HepG2 (cell line): ENCODE measurements around the gene BMPER. TPM values are rescaled to one million over a fixed set of nuclear protein-coding genes. Genes with fewer than 3 reads are reported as not detected.

ENCODE experiments used
- ATF7 ChIP-seq, 2 experiments: fragments of 450-650 bp in 1 of 2; sonication (generic) in 1 of 2; formaldehyde crosslinking in 1 of 2; IDR thresholded peaks; 2 replicates each; pipeline versions ENCODE4 v1.4.0 to v1.6.1; 2016 to 2020; ENCODE audit warnings: antibody characterized with exemption in 1 of 2, mild to moderate bottlenecking in 1 of 2, missing genetic modification reagents in 1 of 2
- CBX2 ChIP-seq, 2 experiments: fragments of 200-600 bp in 1 of 2; sonication (generic); formaldehyde crosslinking in 1 of 2; IDR thresholded peaks; 2 replicates each; pipeline versions ENCODE4 v1.7.0 to v1.8.1; 2018 to 2022; ENCODE audit warnings: low read depth in 2 of 2, low read length in 1 of 2, mild to moderate bottlenecking in 1 of 2, missing genetic modification reagents in 1 of 2
- ELF1 ChIP-seq: sonication (generic); formaldehyde crosslinking; IDR thresholded peaks from 2 replicates; pipeline ENCODE4 v1.4.0; 2020; ENCODE audit warnings: missing genetic modification reagents
- EP300 ChIP-seq, 3 experiments: sonication (generic) in 1 of 3; formaldehyde crosslinking in 1 of 3; IDR thresholded peaks; 2 replicates each; pipeline versions ENCODE4 v1.5.1 to v1.6.1; 2011 to 2020; ENCODE audit warnings: low read depth in 2 of 3, low read length in 2 of 3, borderline replicate concordance in 1 of 3, improper control_type of control experiment in 1 of 3, mild to moderate bottlenecking in 1 of 3, missing genetic modification reagents in 1 of 3, moderate library complexity in 1 of 3
- HMGA1 ChIP-seq: sonication (generic); formaldehyde crosslinking; conservative IDR thresholded peaks from 2 replicates; pipeline ENCODE4 v1.4.0; 2020; ENCODE audit warnings: missing genetic modification reagents
- IRF2 ChIP-seq: IDR thresholded peaks from 2 replicates; pipeline ENCODE4 v1.6.1; 2018; ENCODE audit warnings: missing genetic modification reagents, missing compliant biosample characterization
- MEIS1 ChIP-seq: sonication (generic); formaldehyde crosslinking; IDR thresholded peaks from 2 replicates; pipeline ENCODE4 v1.9.0; 2021; ENCODE audit warnings: mild to moderate bottlenecking, missing genetic modification reagents, moderate library complexity, borderline replicate concordance
- NR3C1 ChIP-seq: sonication (generic); formaldehyde crosslinking; IDR thresholded peaks from 2 replicates; pipeline ENCODE4 v1.4.0; 2020; ENCODE audit warnings: missing genetic modification reagents
- PHF8 ChIP-seq: sonication (generic); formaldehyde crosslinking; IDR thresholded peaks from 2 replicates; pipeline ENCODE4 v1.5.0; 2020; ENCODE audit warnings: missing genetic modification reagents
- REPIN1 ChIP-seq: sonication (generic); formaldehyde crosslinking; IDR thresholded peaks from 2 replicates; pipeline ENCODE4 v1.8.0; 2022; ENCODE audit warnings: missing genetic modification reagents, low read depth, mild to moderate bottlenecking, borderline replicate concordance
- SRF ChIP-seq: IDR thresholded peaks from 2 replicates; pipeline ENCODE4 v1.6.1; 2011; ENCODE audit warnings: mild to moderate bottlenecking, low read depth, low read length, moderate library complexity
- THYN1 ChIP-seq: sonication (generic); formaldehyde crosslinking; IDR thresholded peaks from 2 replicates; pipeline ENCODE4 v1.8.1; 2023; ENCODE audit warnings: low read depth, mild to moderate bottlenecking, moderate library complexity, missing genetic modification reagents, borderline replicate concordance
- ZFP37 ChIP-seq: sonication (generic); formaldehyde crosslinking; IDR thresholded peaks from 2 replicates; pipeline ENCODE4 v1.4.0; 2020; ENCODE audit warnings: missing genetic modification reagents, borderline replicate concordance
- ZNF850 ChIP-seq: sonication (generic); formaldehyde crosslinking; conservative IDR thresholded peaks from 2 replicates; pipeline ENCODE4 v1.9.0; 2021; ENCODE audit warnings: mild to moderate bottlenecking, missing genetic modification reagents
- polyA plus RNA-seq, 8 experiments: library from polyadenylated mRNA; depleted of rRNA in 3 of 8; stranded (reverse) in 7 of 8; unstranded in 1 of 8; fragments of >200 nt; fragmentation: Illumina TruSeq in 4 of 8; extraction: Trizol in 4 of 8; gene quantifications; 2 replicates each; pipeline versions ENCODE4 v1.2.1 to v1.2.3, GENCODE V29; 2011 to 2016; ENCODE audit warnings: low read depth in 4 of 8, missing spikeins in 1 of 8, mixed read lengths in 1 of 8; ENCODE audit not compliant: insufficient read depth in 1 of 8
- total RNA-seq, 5 experiments: library from RNA; depleted of rRNA; stranded (reverse); fragments of >200 nt; fragmentation: Illumina TruSeq; extraction: Trizol; gene quantifications; 2 replicates each; pipeline ENCODE4 v1.2.3, GENCODE V29; 2016; ENCODE audit warnings: low read depth in 1 of 5
- TF ChIP-seq, protein P1 (sequence below): sonication (generic); formaldehyde crosslinking; IDR thresholded peaks from 2 replicates; pipeline ENCODE4 v1.4.0; 2020; ENCODE audit warnings: mild to moderate bottlenecking, missing genetic modification reagents
- TF ChIP-seq, protein P2 (sequence below): IDR thresholded peaks from 2 replicates; pipeline ENCODE4 v1.6.1; 2018; ENCODE audit warnings: missing genetic modification reagents, mild to moderate bottlenecking, missing compliant biosample characterization
- TF ChIP-seq, protein P3 (sequence below): sonication (generic); formaldehyde crosslinking; IDR thresholded peaks from 2 replicates; pipeline ENCODE4 v1.9.0; 2021; ENCODE audit warnings: missing genetic modification reagents, borderline replicate concordance

Gene BMPER
- total and polyA plus RNA-seq, 2 of the 13 experiments (the other 11 are each of a cell fraction or from before 2014, with no cell fraction given), result not detected

DNA sequence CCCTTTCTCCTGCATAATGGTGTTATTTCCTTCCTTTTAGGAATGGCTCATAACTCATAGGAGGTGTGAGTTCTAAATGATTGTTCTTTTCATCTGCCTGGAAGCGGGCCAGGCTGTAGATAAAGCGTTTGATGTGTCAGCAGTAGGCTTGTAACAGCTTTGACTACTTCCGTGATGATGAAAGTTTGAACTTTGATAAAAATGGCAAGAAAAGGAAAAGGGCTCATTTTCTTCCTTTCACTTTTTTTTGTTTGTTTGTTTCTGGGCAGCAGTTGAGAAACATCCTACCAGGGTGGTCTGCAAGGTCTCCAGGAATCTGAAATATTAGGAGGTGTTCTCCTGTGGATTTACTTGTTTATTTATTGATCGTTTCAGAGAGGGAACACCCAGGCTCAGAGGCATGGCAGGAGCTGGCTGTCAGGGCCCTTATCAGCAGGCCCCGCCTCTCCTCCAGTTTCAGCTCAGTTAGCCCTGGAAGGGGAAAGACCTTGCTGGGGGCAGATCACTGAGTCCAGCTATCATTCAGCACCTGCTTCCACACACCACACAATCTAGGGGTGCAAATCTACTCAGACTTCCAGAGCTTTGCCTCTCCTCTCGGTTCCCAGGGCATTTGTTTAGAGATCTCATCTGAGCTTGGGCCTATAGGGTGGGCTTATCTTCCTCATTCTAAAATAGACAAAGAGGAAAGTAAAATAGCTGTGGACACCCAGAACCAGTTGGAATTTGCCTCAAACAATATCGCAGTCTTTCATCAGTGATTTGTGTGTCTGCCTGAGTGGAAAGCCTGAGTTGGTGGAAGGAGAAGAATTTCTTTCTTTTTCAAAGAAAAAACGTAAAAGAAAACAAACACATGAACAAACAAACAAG is 130.9 kb downstream of the BMPER start (continued):
- TF ChIP-seq, protein P1, sequence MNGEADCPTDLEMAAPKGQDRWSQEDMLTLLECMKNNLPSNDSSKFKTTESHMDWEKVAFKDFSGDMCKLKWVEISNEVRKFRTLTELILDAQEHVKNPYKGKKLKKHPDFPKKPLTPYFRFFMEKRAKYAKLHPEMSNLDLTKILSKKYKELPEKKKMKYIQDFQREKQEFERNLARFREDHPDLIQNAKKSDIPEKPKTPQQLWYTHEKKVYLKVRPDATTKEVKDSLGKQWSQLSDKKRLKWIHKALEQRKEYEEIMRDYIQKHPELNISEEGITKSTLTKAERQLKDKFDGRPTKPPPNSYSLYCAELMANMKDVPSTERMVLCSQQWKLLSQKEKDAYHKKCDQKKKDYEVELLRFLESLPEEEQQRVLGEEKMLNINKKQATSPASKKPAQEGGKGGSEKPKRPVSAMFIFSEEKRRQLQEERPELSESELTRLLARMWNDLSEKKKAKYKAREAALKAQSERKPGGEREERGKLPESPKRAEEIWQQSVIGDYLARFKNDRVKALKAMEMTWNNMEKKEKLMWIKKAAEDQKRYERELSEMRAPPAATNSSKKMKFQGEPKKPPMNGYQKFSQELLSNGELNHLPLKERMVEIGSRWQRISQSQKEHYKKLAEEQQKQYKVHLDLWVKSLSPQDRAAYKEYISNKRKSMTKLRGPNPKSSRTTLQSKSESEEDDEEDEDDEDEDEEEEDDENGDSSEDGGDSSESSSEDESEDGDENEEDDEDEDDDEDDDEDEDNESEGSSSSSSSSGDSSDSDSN (CRISPR knock-in tag), result no peak
- TF ChIP-seq, protein P2, sequence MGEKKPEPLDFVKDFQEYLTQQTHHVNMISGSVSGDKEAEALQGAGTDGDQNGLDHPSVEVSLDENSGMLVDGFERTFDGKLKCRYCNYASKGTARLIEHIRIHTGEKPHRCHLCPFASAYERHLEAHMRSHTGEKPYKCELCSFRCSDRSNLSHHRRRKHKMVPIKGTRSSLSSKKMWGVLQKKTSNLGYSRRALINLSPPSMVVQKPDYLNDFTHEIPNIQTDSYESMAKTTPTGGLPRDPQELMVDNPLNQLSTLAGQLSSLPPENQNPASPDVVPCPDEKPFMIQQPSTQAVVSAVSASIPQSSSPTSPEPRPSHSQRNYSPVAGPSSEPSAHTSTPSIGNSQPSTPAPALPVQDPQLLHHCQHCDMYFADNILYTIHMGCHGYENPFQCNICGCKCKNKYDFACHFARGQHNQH (CRISPR knock-in tag), result 0 out of 2 replicates have a peak, but pooled peaks have one; percentile 4
- TF ChIP-seq IRF2 (CRISPR knock-in tag) (peak; percentile 69), NR3C1 (CRISPR knock-in tag) (no peak), ZFP37 (CRISPR knock-in tag) (no peak), MEIS1 (no peak; the same call in 1 of the 2 replicates), ELF1 (peak; percentile 71), ZNF850 (CRISPR knock-in tag) (peak; percentile 87; the same call in 1 of the 2 replicates), CBX2 (IDR thresholded peaks at IDR 0.05; ENCODE audit: low read depth, low read length) (no peak), CBX2 (CRISPR knock-in tag; IDR thresholded peaks at IDR 0.05; ENCODE audit: low read depth) (0 out of 2 replicates have a peak, but pooled peaks have one; percentile 70), HMGA1 (CRISPR knock-in tag) (no peak), PHF8 (CRISPR knock-in tag) (0 out of 2 replicates have a peak, but pooled peaks have one; percentile 33), SRF (no peak), EP300 (IDR thresholded peaks at IDR 0.05; ENCODE audit: low read depth in 2 of 2, low read length in 2 of 2) (peak in 1 of 2 experiments; percentile 83; a peak in 2 of 4 replicates), EP300 (CRISPR knock-in tag; IDR thresholded peaks at IDR 0.05; ENCODE audit: borderline replicate concordance) (peak; percentile 44; the same call in 1 of the 2 replicates), REPIN1 (CRISPR knock-in tag) (peak; percentile 55; the same call in 1 of the 2 replicates), THYN1 (CRISPR knock-in tag) (no peak), ATF7 (IDR thresholded peaks at IDR 0.05) (no peak), ATF7 (CRISPR knock-in tag; IDR thresholded peaks at IDR 0.05) (no peak)
- TF ChIP-seq, protein P3, sequence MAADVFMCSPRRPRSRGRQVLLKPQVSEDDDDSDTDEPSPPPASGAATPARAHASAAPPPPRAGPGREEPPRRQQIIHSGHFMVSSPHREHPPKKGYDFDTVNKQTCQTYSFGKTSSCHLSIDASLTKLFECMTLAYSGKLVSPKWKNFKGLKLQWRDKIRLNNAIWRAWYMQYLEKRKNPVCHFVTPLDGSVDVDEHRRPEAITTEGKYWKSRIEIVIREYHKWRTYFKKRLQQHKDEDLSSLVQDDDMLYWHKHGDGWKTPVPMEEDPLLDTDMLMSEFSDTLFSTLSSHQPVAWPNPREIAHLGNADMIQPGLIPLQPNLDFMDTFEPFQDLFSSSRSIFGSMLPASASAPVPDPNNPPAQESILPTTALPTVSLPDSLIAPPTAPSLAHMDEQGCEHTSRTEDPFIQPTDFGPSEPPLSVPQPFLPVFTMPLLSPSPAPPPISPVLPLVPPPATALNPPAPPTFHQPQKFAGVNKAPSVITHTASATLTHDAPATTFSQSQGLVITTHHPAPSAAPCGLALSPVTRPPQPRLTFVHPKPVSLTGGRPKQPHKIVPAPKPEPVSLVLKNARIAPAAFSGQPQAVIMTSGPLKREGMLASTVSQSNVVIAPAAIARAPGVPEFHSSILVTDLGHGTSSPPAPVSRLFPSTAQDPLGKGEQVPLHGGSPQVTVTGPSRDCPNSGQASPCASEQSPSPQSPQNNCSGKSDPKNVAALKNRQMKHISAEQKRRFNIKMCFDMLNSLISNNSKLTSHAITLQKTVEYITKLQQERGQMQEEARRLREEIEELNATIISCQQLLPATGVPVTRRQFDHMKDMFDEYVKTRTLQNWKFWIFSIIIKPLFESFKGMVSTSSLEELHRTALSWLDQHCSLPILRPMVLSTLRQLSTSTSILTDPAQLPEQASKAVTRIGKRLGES (CRISPR knock-in tag), result 0 out of 2 replicates have a peak, but pooled peaks have one; percentile 25
